Measurements from ENCODE around the gene SLC26A4. TPM values are rescaled to one million over a fixed set of nuclear protein-coding genes. Genes with fewer than 3 reads are reported as not detected.

Gene SLC26A4
- polyA plus RNA-seq, 4 donors = 3.6 to 6.3 (median 4.2) TPM

GRCh38 chr7:107658467-107658866 is 2.2 kb upstream of the SLC26A4 start:
- DNase-seq (ENCODE audit: low read depth in 4 of 4, low spot score in 2 of 4) = no peak

- no peak for DNase-seq (ENCODE audit: low read depth in 4 of 4, low spot score in 2 of 4)
Measured at GRCh38 chr7:107659666-107660065, 962 bp upstream of the SLC26A4 start.

- DNase-seq (ENCODE audit: low read depth in 4 of 4, low spot score in 2 of 4) = peak in 2 of 4 donors; percentile 22 to 41
Measured at GRCh38 chr7:107661081-107661864, 645 bp downstream of the SLC26A4 start.

- DNase-seq (ENCODE audit: low read depth in 4 of 4, low spot score in 2 of 4) = no peak
Measured at GRCh38 chr7:107661865-107662379, 1.3 kb downstream of the SLC26A4 start.

- DNase-seq (ENCODE audit: low read depth in 4 of 4, low spot score in 2 of 4) = no peak
Measured at GRCh38 chr7:107663196-107663595, 2.6 kb downstream of the SLC26A4 start.

GRCh38 chr7:107666790-107667189 is 6.2 kb downstream of the SLC26A4 start:
- no peak for DNase-seq (ENCODE audit: low read depth in 4 of 4, low spot score in 2 of 4)

GRCh38 chr7:107667341-107667740 is 6.7 kb downstream of the SLC26A4 start:
- DNase-seq (ENCODE audit: low read depth in 4 of 4, low spot score in 2 of 4) = no peak

- DNase-seq (ENCODE audit: low read depth in 4 of 4, low spot score in 2 of 4) = no peak
Measured at GRCh38 chr7:107668296-107668695, 7.7 kb downstream of the SLC26A4 start.

GRCh38 chr7:107672183-107672582 is 11.6 kb downstream of the SLC26A4 start:
- no peak for DNase-seq (ENCODE audit: low read depth in 4 of 4, low spot score in 2 of 4)

- no peak for DNase-seq (ENCODE audit: low read depth in 4 of 4, low spot score in 2 of 4)
Measured at GRCh38 chr7:107676249-107676648, 15.6 kb downstream of the SLC26A4 start.

- DNase-seq (ENCODE audit: low read depth in 4 of 4, low spot score in 2 of 4) = no peak
Measured at GRCh38 chr7:107678110-107678753, 17.6 kb downstream of the SLC26A4 start.

GRCh38 chr7:107680478-107680877 is 19.9 kb downstream of the SLC26A4 start:
- no peak for DNase-seq (ENCODE audit: low read depth in 4 of 4, low spot score in 2 of 4)

GRCh38 chr7:107682886-107683285 is 22.3 kb downstream of the SLC26A4 start:
- DNase-seq (ENCODE audit: low read depth in 4 of 4, low spot score in 2 of 4) = no peak

- no peak for DNase-seq (ENCODE audit: low read depth in 4 of 4, low spot score in 2 of 4)
Measured at GRCh38 chr7:107684287-107684686, 23.7 kb downstream of the SLC26A4 start.

GRCh38 chr7:107684947-107685463 is 24.4 kb downstream of the SLC26A4 start:
- no peak for DNase-seq (ENCODE audit: low read depth in 4 of 4, low spot score in 2 of 4)

GRCh38 chr7:107686816-107687387 is 26.3 kb downstream of the SLC26A4 start:
- DNase-seq (ENCODE audit: low read depth in 4 of 4, low spot score in 2 of 4) = no peak

- no peak for DNase-seq (ENCODE audit: low read depth in 4 of 4, low spot score in 2 of 4)
Measured at GRCh38 chr7:107687656-107688055, 27.0 kb downstream of the SLC26A4 start.

GRCh38 chr7:107689553-107689952 is 28.9 kb downstream of the SLC26A4 start:
- no peak for DNase-seq (ENCODE audit: low read depth in 4 of 4, low spot score in 2 of 4)

- DNase-seq (ENCODE audit: low read depth in 4 of 4, low spot score in 2 of 4) = no peak
Measured at GRCh38 chr7:107690084-107690483, 29.5 kb downstream of the SLC26A4 start.

- DNase-seq (ENCODE audit: low read depth in 4 of 4, low spot score in 2 of 4) = no peak
Measured at GRCh38 chr7:107690611-107691010, 30.0 kb downstream of the SLC26A4 start.

GRCh38 chr7:107691716-107692115 is 31.1 kb downstream of the SLC26A4 start:
- no peak for DNase-seq (ENCODE audit: low read depth in 4 of 4, low spot score in 2 of 4)
